ENCODE data around the gene USP6NL. TPM values are rescaled to one million over a fixed set of nuclear protein-coding genes. Genes with fewer than 3 reads are reported as not detected.

The USP6NL gene
- total and polyA plus RNA-seq, 10 of the 15 experiments (the other 5 are each of a cell fraction or from before 2014, with no cell fraction given) = 4.0 to 27.7 (median 18.2) TPM

DNA sequence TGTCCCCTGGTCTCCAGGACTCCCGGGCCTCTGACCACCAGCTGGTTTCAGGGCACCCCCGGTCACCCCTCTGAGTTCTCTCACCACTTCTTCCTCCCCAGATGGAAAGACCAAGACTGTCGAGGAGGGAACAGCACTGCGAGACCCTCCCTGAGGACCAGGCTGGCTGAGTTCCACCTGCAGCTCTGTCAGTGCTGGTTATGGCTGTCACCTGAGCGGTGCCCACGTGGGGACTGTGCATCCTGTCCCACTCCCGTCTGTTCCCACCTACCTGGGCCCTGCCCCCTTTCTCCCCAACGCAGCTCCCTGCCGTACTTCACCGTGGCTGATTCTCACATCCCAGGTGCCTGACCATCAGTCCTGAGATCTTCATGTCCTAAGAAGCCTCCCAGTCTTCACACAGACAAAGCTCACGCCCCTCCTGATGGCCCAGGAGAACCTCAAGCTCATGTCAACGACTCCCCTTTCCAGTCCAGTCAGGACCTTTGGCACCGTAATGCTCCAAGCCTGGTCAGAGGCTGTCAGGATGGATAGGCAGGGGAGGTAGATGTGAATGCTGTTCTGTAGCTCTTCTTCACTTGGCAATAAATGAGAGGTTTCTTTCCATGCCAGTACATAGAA lies 159.7 kb downstream of the USP6NL start:
- ATAC-seq (no peak), FAIRE-seq (no peak), DNase-seq (ENCODE audit: low read depth, low spot score) (no peak)
- Histone ChIP-seq H3K27me3 (replicated peaks in 1 of 2; ENCODE audit: control insufficient read depth in 2 of 2, insufficient read depth in 2 of 2, low read length in 1 of 2) (no peaks in the 10 kb centered on the region), H3K27ac (ENCODE audit: control insufficient read depth, insufficient read depth) (no peak overlapping the region), H2AFZ (ENCODE audit: control insufficient read depth, low read depth, low read length) (no peak overlapping the region), H3K4me1 (ENCODE audit: control insufficient read depth, insufficient read depth, low read length) (peaks cover 37% of the 10 kb centered on the region), H3K79me2 (ENCODE audit: control insufficient read depth, insufficient read depth, low read length) (no peaks in the 10 kb centered on the region), H3K4me3 (no peak overlapping the region), H3K4me2 (ENCODE audit: control insufficient read depth, insufficient read depth) (no peak overlapping the region), H3K36me3 (ENCODE audit: control insufficient read depth in 2 of 2, insufficient read depth in 2 of 2, low read length in 1 of 2) (no peaks in the 10 kb centered on the region), H3K9me3 (replicated peaks; ENCODE audit: control insufficient read depth, insufficient read depth, low read length) (no peaks in the 10 kb centered on the region), H4K20me1 (ENCODE audit: control insufficient read depth, insufficient read depth) (no peaks in the 10 kb centered on the region), H3K9ac (ENCODE audit: control insufficient read depth, insufficient read depth, low read length) (no peak overlapping the region)
- in situ Hi-C loops (cut with MboI) (loop anchor here (25.0 kb wide), 1 partner anchor 339 kb away; no protein-coding TSS in a partner anchor), intact Hi-C loops (cut with micrococcal nuclease; ENCODE audit: unreplicated experiment) (no loop called here)
- ChIA-PET RAD21 (ENCODE audit: unreplicated experiment) (interaction anchor here (1.0 kb wide), 1 partner anchor 273 kb away, joined by 3 read pairs; no protein-coding TSS in a partner anchor), SMC1A (ENCODE audit: uncharacterized antibody, unreplicated experiment) (no interaction called here), POLR2A (interaction anchor here (0.7 kb wide), 1 partner anchor 187 kb away, joined by 3 read pairs; no protein-coding TSS in a partner anchor), CTCF (interaction anchor here (0.7 to 1.2 kb wide), 2 partner anchors 27 kb away, joined by 4 read pairs; no protein-coding TSS in a partner anchor)
- no TSS peak for BruUV-seq (replicated peaks)
- WGBS (ENCODE audit: insufficient coverage, insufficient replicate concordance, low lambda C conversion rate, missing lambda C conversion rate) = 70% methylated on average over 13 of the region's 13 CpGs
- TF ChIP-seq RELA (IDR thresholded peaks at IDR 0.05; ENCODE audit: borderline replicate concordance, partially characterized antibody) (no peak), TAF1 (IDR thresholded peaks at IDR 0.05; ENCODE audit: borderline replicate concordance, low read depth, low read length) (no peak), JUND (IDR thresholded peaks at IDR 0.05; ENCODE audit: low read depth, low read length) (no peak), BRCA1 (IDR thresholded peaks at IDR 0.05; ENCODE audit: low read depth, low read length) (no peak), JUNB (IDR thresholded peaks at IDR 0.05) (no peak), PAX8 (IDR thresholded peaks at IDR 0.05) (no peak), FOXK2 (IDR thresholded peaks at IDR 0.05) (no peak), NR2C1 (IDR thresholded peaks at IDR 0.05) (no peak), ZNF274 (IDR thresholded peaks at IDR 0.05; ENCODE audit: insufficient read depth, insufficient read length) (no peak), ZNF622 (IDR thresholded peaks at IDR 0.05) (no peak), STAT1 (conservative IDR thresholded peaks at IDR 0.05) (no peak), CEBPB (IDR thresholded peaks at IDR 0.05; ENCODE audit: borderline replicate concordance in 1 of 2, low read depth in 2 of 2, low read length in 2 of 2) (no peak), SREBF1 (IDR thresholded peaks at IDR 0.05; ENCODE audit: low read length) (no peak), CHD2 (IDR thresholded peaks at IDR 0.05; ENCODE audit: borderline replicate concordance, low read depth, low read length) (no peak), KAT2A (conservative IDR thresholded peaks at IDR 0.05; ENCODE audit: control insufficient read depth, low read depth, low read length) (no peak)
- TF ChIP-seq, protein P1, sequence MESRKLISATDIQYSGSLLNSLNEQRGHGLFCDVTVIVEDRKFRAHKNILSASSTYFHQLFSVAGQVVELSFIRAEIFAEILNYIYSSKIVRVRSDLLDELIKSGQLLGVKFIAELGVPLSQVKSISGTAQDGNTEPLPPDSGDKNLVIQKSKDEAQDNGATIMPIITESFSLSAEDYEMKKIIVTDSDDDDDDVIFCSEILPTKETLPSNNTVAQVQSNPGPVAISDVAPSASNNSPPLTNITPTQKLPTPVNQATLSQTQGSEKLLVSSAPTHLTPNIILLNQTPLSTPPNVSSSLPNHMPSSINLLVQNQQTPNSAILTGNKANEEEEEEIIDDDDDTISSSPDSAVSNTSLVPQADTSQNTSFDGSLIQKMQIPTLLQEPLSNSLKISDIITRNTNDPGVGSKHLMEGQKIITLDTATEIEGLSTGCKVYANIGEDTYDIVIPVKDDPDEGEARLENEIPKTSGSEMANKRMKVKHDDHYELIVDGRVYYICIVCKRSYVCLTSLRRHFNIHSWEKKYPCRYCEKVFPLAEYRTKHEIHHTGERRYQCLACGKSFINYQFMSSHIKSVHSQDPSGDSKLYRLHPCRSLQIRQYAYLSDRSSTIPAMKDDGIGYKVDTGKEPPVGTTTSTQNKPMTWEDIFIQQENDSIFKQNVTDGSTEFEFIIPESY (IDR thresholded peaks at IDR 0.05) = no peak
- TF ChIP-seq, protein P2, sequence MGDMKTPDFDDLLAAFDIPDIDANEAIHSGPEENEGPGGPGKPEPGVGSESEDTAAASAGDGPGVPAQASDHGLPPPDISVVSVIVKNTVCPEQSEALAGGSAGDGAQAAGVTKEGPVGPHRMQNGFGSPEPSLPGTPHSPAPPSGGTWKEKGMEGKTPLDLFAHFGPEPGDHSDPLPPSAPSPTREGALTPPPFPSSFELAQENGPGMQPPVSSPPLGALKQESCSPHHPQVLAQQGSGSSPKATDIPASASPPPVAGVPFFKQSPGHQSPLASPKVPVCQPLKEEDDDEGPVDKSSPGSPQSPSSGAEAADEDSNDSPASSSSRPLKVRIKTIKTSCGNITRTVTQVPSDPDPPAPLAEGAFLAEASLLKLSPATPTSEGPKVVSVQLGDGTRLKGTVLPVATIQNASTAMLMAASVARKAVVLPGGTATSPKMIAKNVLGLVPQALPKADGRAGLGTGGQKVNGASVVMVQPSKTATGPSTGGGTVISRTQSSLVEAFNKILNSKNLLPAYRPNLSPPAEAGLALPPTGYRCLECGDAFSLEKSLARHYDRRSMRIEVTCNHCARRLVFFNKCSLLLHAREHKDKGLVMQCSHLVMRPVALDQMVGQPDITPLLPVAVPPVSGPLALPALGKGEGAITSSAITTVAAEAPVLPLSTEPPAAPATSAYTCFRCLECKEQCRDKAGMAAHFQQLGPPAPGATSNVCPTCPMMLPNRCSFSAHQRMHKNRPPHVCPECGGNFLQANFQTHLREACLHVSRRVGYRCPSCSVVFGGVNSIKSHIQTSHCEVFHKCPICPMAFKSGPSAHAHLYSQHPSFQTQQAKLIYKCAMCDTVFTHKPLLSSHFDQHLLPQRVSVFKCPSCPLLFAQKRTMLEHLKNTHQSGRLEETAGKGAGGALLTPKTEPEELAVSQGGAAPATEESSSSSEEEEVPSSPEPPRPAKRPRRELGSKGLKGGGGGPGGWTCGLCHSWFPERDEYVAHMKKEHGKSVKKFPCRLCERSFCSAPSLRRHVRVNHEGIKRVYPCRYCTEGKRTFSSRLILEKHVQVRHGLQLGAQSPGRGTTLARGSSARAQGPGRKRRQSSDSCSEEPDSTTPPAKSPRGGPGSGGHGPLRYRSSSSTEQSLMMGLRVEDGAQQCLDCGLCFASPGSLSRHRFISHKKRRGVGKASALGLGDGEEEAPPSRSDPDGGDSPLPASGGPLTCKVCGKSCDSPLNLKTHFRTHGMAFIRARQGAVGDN (IDR thresholded peaks at IDR 0.05) = no peak

Measured in GM12878 (cell line).